HepG2 (cell line): ENCODE data around the gene OR4E2. TPM values are rescaled to one million over a fixed set of nuclear protein-coding genes. Genes with fewer than 3 reads are reported as not detected.

Experiments
- ATAC-seq: fragments of 200-7000 bp; cut with Tn5 transposase; 3 replicates; pipeline ENCODE4 v1.9.1; 2020; ENCODE audit warnings: mild to moderate bottlenecking, moderate library complexity
- BruUV-seq: library from RNA; stranded (reverse); fragments of 400-500 nt; replicated peaks from 2 replicates; lab custom pipeline; 2021; lab: Mats Ljungman, UMichigan
- CTCF ChIA-PET: fragments of 300-600 bp; formaldehyde crosslinking; extraction: SDS; loops from one replicate; lab custom pipeline; 2021; ENCODE audit warnings: low total read pairs, inconsistent platforms, low intra/inter-chr PET ratio; lab: Yijun Ruan, JAX
- POLR2A ChIA-PET: fragments of 350-600 bp; sonication (Branson Sonifier 250); formaldehyde crosslinking; loops from one replicate; lab custom pipeline; 2020; ENCODE audit warnings: antibody characterized with exemption, inconsistent platforms; lab: Yijun Ruan, JAX
- DNase-seq: peaks from one replicate; pipeline ENCODE4 v3.0.0-alpha.2; 2015; ENCODE audit warnings: low spot score
- FAIRE-seq: peaks from 3 replicates; lab custom pipeline; 2011; peaks lifted over from hg19 to GRCh38; lab: Jason Lieb, UNC
- H2AFZ ChIP-seq: one replicate; pipeline ENCODE4 v1.6.1; 2011; ENCODE audit warnings: low read length, inconsistent platforms
- H3K27ac ChIP-seq: fragments of 300-600 bp; 3 replicates; pipeline ENCODE4 v1.8.0; 2011; ENCODE audit warnings: mixed run types, mild to moderate bottlenecking, mixed read lengths, low read length, inconsistent platforms; ENCODE audit not compliant: insufficient read depth; ENCODE audit errors: extremely low read length
- H3K27me3 ChIP-seq, 2 experiments: fragments of 200-600 bp in 1 of 2; 2 replicates in 1 of 2; 3 replicates in 1 of 2; pipeline versions ENCODE4 v1.6.0 to v1.8.0; 2011; ENCODE audit warnings: low read length in 2 of 2, mild to moderate bottlenecking in 2 of 2, moderate library complexity in 2 of 2, inconsistent platforms in 1 of 2; ENCODE audit not compliant: insufficient read depth in 2 of 2, control insufficient read depth in 1 of 2
- H3K36me3 ChIP-seq, 2 experiments: fragments of 200-600 bp in 1 of 2; replicated peaks in 1 of 2; 2 replicates in 1 of 2; 3 replicates in 1 of 2; pipeline versions ENCODE4 v1.5.1 to v1.8.0; 2011; ENCODE audit warnings: low read length in 2 of 2, inconsistent platforms in 1 of 2; ENCODE audit not compliant: insufficient read depth in 2 of 2, control insufficient read depth in 1 of 2
- H3K4me1 ChIP-seq: 2 replicates; pipeline ENCODE4 v1.5.1; 2012; ENCODE audit warnings: low read length, inconsistent platforms; ENCODE audit not compliant: insufficient read depth
- H3K4me2 ChIP-seq: 2 replicates; pipeline ENCODE4 v1.6.0; 2011; ENCODE audit warnings: low read depth, low read length, inconsistent platforms
- H3K4me3 ChIP-seq, 3 experiments: fragments of 200-600 bp in 1 of 3; sonication (generic), shearing (Covaris generic) in 1 of 3; replicated peaks in 1 of 3; 2 replicates each; pipeline ENCODE4 v1.5.1; 2011 to 2016; ENCODE audit warnings: low read length in 3 of 3, inconsistent platforms in 2 of 3, low read depth in 2 of 3, mild to moderate bottlenecking in 2 of 3, control low read depth in 1 of 3, mixed read lengths in 1 of 3; ENCODE audit not compliant: insufficient read depth in 1 of 3
- H3K79me2 ChIP-seq: one replicate; pipeline ENCODE4 v1.6.1; 2011; ENCODE audit warnings: low read length, inconsistent platforms; ENCODE audit not compliant: insufficient read depth
- H3K9ac ChIP-seq: 2 replicates; pipeline ENCODE4 v1.6.0; 2011; ENCODE audit warnings: mild to moderate bottlenecking, low read depth, low read length, inconsistent platforms; ENCODE audit not compliant: insufficient read depth
- H3K9me3 ChIP-seq: 2 replicates; pipeline ENCODE4 v1.5.1; 2012; ENCODE audit warnings: mild to moderate bottlenecking, low read length
- H4K20me1 ChIP-seq: 2 replicates; pipeline ENCODE4 v1.6.0; 2011; ENCODE audit warnings: inconsistent platforms, mild to moderate bottlenecking, low read length, moderate library complexity; ENCODE audit not compliant: insufficient read depth
- AHR ChIP-seq: IDR thresholded peaks from 2 replicates; pipeline ENCODE4 v1.6.1; 2018; ENCODE audit warnings: missing genetic modification reagents, missing compliant biosample characterization
- MED1 ChIP-seq: sonication (generic); formaldehyde crosslinking; IDR thresholded peaks from 2 replicates; pipeline ENCODE4 v1.4.0; 2020; ENCODE audit warnings: missing genetic modification reagents
- MTERF4 ChIP-seq: sonication (generic); formaldehyde crosslinking; IDR thresholded peaks from 2 replicates; pipeline ENCODE4 v1.8.0; 2023; ENCODE audit warnings: mild to moderate bottlenecking, missing genetic modification reagents
- NR2C2 ChIP-seq: sonication (generic); formaldehyde crosslinking; IDR thresholded peaks from 2 replicates; pipeline ENCODE4 v1.4.0; 2020; ENCODE audit warnings: missing genetic modification reagents, mild to moderate bottlenecking, moderate library complexity, borderline replicate concordance
- SP140L ChIP-seq: sonication (generic); formaldehyde crosslinking; IDR thresholded peaks from 2 replicates; pipeline ENCODE4 v1.4.0; 2020; ENCODE audit warnings: missing genetic modification reagents, borderline replicate concordance
- SRSF4 ChIP-seq: fragments of 200-400 bp; formaldehyde crosslinking; IDR thresholded peaks from one replicate; pipeline ENCODE4 v1.6.1; 2018; ENCODE audit warnings: mild to moderate bottlenecking, low read depth, low read length, moderate library complexity; ENCODE audit not compliant: poor library complexity, severe bottlenecking
- TBP ChIP-seq: sonication (generic); formaldehyde crosslinking; IDR thresholded peaks from 2 replicates; pipeline ENCODE4 v1.5.0; 2020; ENCODE audit warnings: missing genetic modification reagents
- ZFP36L2 ChIP-seq: sonication (generic); formaldehyde crosslinking; IDR thresholded peaks from 2 replicates; pipeline ENCODE4 v1.4.0; 2020; ENCODE audit warnings: missing genetic modification reagents
- ZMYM4 ChIP-seq: sonication (generic); formaldehyde crosslinking; IDR thresholded peaks from 2 replicates; pipeline ENCODE4 v1.8.1; 2023; ENCODE audit warnings: mild to moderate bottlenecking, missing genetic modification reagents
- ZNF318 ChIP-seq: sonication (generic); formaldehyde crosslinking; IDR thresholded peaks from 2 replicates; pipeline ENCODE4 v1.4.0; 2020; ENCODE audit warnings: mild to moderate bottlenecking, missing genetic modification reagents
- ZNF577 ChIP-seq: sonication (generic); formaldehyde crosslinking; IDR thresholded peaks from 2 replicates; pipeline ENCODE4 v1.4.0; 2020; ENCODE audit warnings: mild to moderate bottlenecking, low read depth, missing genetic modification reagents, borderline replicate concordance
- ZNF704 ChIP-seq: sonication (generic); formaldehyde crosslinking; IDR thresholded peaks from 2 replicates; pipeline ENCODE4 v1.8.1; 2023; ENCODE audit warnings: mild to moderate bottlenecking, inconsistent platforms, moderate library complexity, missing genetic modification reagents, borderline replicate concordance
- ZNF841 ChIP-seq: sonication (generic); formaldehyde crosslinking; IDR thresholded peaks from 2 replicates; pipeline ENCODE4 v1.8.1; 2023; ENCODE audit warnings: missing genetic modification reagents, borderline replicate concordance
- ZNF878 ChIP-seq: sonication (generic); formaldehyde crosslinking; IDR thresholded peaks from 2 replicates; pipeline ENCODE4 v1.8.1; 2023; ENCODE audit warnings: mild to moderate bottlenecking, missing genetic modification reagents, moderate library complexity
- WGBS: methylation state at CpG from one replicate; pipeline ENCODE4 v1.1.6; 2017; ENCODE audit warnings: low lambda C conversion rate; 5-methylcytosine and 5-hydroxymethylcytosine counted together
- in situ Hi-C: cut with HindIII; loops from 2 replicates; pipeline ENCODE4 v1.10.0; 2017; ENCODE audit warnings: low pct_unique_long_range_greater_than_20kb; ENCODE audit not compliant: extremely low pct_ligation_motif_present
- intact Hi-C: fragments of 100-400 bp; cut with micrococcal nuclease; formaldehyde crosslinking; loops from one replicate; pipeline ENCODE4 v1.10.0; 2022; ENCODE audit not compliant: unreplicated experiment
- polyA plus RNA-seq, 8 experiments: library from polyadenylated mRNA; depleted of rRNA in 3 of 8; stranded (reverse) in 7 of 8; unstranded in 1 of 8; fragments of >200 nt; fragmentation: Illumina TruSeq in 4 of 8; extraction: Trizol in 4 of 8; gene quantifications; 2 replicates each; pipeline versions ENCODE4 v1.2.1 to v1.2.3, GENCODE V29; 2011 to 2016; ENCODE audit warnings: low read depth in 4 of 8, missing spikeins in 1 of 8, mixed read lengths in 1 of 8; ENCODE audit not compliant: insufficient read depth in 1 of 8
- total RNA-seq, 5 experiments: library from RNA; depleted of rRNA; stranded (reverse); fragments of >200 nt; fragmentation: Illumina TruSeq; extraction: Trizol; gene quantifications; 2 replicates each; pipeline ENCODE4 v1.2.3, GENCODE V29; 2016; ENCODE audit warnings: low read depth in 1 of 5

Gene OR4E2
- total and polyA plus RNA-seq, 2 of the 13 experiments (the other 11 are each of a cell fraction or from before 2014, with no cell fraction given): not detected

GRCh38 chr14:21680072-21680471 is 26.4 kb downstream of the OR4E2 start (continued):
- TF ChIP-seq ZNF318: no peak
- no peak for TF ChIP-seq ZFP36L2 (CRISPR knock-in tag)

GRCh38 chr14:21686468-21686867 is 32.8 kb downstream of the OR4E2 start:
- no peak overlapping the region for H3K4me3 ChIP-seq
- no peak overlapping the region for H3K4me2 ChIP-seq
- H2AFZ ChIP-seq: no peak overlapping the region
- BruUV-seq: no TSS peak
- CTCF ChIA-PET: no interaction called here
- no peak for FAIRE-seq
- H3K27ac ChIP-seq: no peak overlapping the region
- no peaks in the 10 kb centered on the region for H3K4me1 ChIP-seq
- DNase-seq: no peak
- H3K9ac ChIP-seq: no peak overlapping the region
- no peaks in the 10 kb centered on the region for H3K36me3 ChIP-seq
- H4K20me1 ChIP-seq: no peaks in the 10 kb centered on the region
- H3K9me3 ChIP-seq: no peaks in the 10 kb centered on the region
- no peaks in the 10 kb centered on the region for H3K79me2 ChIP-seq
- no peak for ATAC-seq
- intact Hi-C loops (no loop called here), in situ Hi-C loops (no loop called here)
- H3K27me3 ChIP-seq: no peaks in the 10 kb centered on the region
- under 1% methylated on average over 2 of the region's 2 CpGs for WGBS
- POLR2A ChIA-PET: no interaction called here
- no peak for TF ChIP-seq ZMYM4 (CRISPR knock-in tag)
- TF ChIP-seq ZNF878 (CRISPR knock-in tag): no peak
- TF ChIP-seq TBP (CRISPR knock-in tag): no peak
- TF ChIP-seq MTERF4 (CRISPR knock-in tag): no peak
- TF ChIP-seq AHR: no peak
- no peak for TF ChIP-seq SP140L
- no peak for TF ChIP-seq MED1 (CRISPR knock-in tag)
- TF ChIP-seq ZNF704: no peak
- TF ChIP-seq NR2C2 (CRISPR knock-in tag): no peak
- no peak for TF ChIP-seq ZNF841
- TF ChIP-seq SRSF4: no peak
- no peak for TF ChIP-seq ZNF577 (CRISPR knock-in tag)
